GM18508 (cell line): ENCODE data around the gene SHTN1.

Experiments
- ATAC-seq: cut with Tn5 transposase; IDR thresholded peaks from one replicate; pipeline ENCODE4 v1.9.1; 2021; ENCODE audit warnings: moderate number of reproducible peaks; ENCODE audit not compliant: insufficient read depth, unreplicated experiment

Gene SHTN1

GRCh38 chr10:116840389-116841075 is 164.5 kb downstream of the SHTN1 start:
- ATAC-seq: no peak

GRCh38 chr10:116838143-116838725 is 166.8 kb downstream of the SHTN1 start:
- no peak for ATAC-seq

- ATAC-seq: no peak
These were observed 168.0 kb downstream of the SHTN1 start for GRCh38 chr10:116836902-116837523.

- no peak for ATAC-seq
These were observed 168.9 kb downstream of the SHTN1 start for GRCh38 chr10:116836083-116836482.

- no peak for ATAC-seq
These were observed 169.3 kb downstream of the SHTN1 start for GRCh38 chr10:116835658-116836057.

GRCh38 chr10:116833986-116834985 is 170.7 kb downstream of the SHTN1 start:
- ATAC-seq: no peak

GRCh38 chr10:116831790-116832189 is 173.2 kb downstream of the SHTN1 start:
- ATAC-seq: no peak
